ENCODE measurements around the gene MSTO1.

DNA sequence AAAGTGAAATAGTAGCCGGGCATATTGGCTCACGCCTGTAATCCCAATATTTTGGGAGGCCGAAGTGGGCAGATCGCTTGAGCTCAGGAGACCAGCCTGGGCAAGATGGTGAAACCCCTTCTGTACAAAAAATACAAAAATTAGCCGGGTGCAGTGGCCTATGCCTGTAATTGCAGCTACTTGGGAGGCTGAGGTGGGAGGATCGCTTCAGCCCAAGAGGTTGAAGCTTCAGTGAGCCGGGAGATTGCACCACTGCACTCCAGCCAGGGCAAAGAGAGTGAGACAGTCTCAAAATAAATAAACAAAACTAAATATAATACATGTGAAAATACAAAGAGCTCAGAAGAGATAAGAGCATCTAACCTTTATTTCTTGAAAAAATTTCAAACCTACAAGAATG lies 2.3 kb upstream of the MSTO1 start:
- TF ChIP-seq EP300 (conservative IDR thresholded peaks at IDR 0.05; ENCODE audit: poor library complexity, severe bottlenecking): no peak
- TF ChIP-seq EZH2 (IDR thresholded peaks at IDR 0.05; ENCODE audit: borderline replicate concordance, insufficient read depth, low read length, poor library complexity, severe bottlenecking): no peak
- TF ChIP-seq, protein P1, sequence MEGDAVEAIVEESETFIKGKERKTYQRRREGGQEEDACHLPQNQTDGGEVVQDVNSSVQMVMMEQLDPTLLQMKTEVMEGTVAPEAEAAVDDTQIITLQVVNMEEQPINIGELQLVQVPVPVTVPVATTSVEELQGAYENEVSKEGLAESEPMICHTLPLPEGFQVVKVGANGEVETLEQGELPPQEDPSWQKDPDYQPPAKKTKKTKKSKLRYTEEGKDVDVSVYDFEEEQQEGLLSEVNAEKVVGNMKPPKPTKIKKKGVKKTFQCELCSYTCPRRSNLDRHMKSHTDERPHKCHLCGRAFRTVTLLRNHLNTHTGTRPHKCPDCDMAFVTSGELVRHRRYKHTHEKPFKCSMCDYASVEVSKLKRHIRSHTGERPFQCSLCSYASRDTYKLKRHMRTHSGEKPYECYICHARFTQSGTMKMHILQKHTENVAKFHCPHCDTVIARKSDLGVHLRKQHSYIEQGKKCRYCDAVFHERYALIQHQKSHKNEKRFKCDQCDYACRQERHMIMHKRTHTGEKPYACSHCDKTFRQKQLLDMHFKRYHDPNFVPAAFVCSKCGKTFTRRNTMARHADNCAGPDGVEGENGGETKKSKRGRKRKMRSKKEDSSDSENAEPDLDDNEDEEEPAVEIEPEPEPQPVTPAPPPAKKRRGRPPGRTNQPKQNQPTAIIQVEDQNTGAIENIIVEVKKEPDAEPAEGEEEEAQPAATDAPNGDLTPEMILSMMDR (IDR thresholded peaks at IDR 0.05; ENCODE audit: poor library complexity, severe bottlenecking): no peak
- no peak for TF ChIP-seq POLR2AphosphoS5 (IDR thresholded peaks at IDR 0.05)
- TF ChIP-seq, protein P2, sequence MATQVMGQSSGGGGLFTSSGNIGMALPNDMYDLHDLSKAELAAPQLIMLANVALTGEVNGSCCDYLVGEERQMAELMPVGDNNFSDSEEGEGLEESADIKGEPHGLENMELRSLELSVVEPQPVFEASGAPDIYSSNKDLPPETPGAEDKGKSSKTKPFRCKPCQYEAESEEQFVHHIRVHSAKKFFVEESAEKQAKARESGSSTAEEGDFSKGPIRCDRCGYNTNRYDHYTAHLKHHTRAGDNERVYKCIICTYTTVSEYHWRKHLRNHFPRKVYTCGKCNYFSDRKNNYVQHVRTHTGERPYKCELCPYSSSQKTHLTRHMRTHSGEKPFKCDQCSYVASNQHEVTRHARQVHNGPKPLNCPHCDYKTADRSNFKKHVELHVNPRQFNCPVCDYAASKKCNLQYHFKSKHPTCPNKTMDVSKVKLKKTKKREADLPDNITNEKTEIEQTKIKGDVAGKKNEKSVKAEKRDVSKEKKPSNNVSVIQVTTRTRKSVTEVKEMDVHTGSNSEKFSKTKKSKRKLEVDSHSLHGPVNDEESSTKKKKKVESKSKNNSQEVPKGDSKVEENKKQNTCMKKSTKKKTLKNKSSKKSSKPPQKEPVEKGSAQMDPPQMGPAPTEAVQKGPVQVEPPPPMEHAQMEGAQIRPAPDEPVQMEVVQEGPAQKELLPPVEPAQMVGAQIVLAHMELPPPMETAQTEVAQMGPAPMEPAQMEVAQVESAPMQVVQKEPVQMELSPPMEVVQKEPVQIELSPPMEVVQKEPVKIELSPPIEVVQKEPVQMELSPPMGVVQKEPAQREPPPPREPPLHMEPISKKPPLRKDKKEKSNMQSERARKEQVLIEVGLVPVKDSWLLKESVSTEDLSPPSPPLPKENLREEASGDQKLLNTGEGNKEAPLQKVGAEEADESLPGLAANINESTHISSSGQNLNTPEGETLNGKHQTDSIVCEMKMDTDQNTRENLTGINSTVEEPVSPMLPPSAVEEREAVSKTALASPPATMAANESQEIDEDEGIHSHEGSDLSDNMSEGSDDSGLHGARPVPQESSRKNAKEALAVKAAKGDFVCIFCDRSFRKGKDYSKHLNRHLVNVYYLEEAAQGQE (IDR thresholded peaks at IDR 0.05; ENCODE audit: borderline replicate concordance): no peak
